ENCODE results near the gene TREX2.

Gene TREX2

DNA sequence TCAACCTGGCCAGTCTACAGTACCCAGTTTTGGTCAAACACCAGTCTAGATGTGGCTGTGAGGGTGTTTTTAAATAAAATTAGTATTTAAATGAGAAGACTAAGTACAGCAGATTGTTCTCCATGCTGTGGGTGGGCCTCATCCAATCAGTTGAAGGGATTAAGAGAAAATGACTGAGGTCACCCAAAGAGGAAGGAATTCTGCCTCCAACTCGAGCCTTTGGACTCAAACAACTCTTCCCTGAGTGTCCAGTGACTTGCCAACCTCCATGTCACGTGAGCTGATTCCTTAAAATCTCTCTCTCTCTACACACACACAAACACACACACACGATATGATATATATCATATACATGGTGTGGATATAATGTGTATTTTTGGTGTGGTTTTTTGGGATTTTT, 10.0 kb downstream of the TREX2 start:
- DNase-seq (ENCODE audit: low spot score), result no peak

DNA sequence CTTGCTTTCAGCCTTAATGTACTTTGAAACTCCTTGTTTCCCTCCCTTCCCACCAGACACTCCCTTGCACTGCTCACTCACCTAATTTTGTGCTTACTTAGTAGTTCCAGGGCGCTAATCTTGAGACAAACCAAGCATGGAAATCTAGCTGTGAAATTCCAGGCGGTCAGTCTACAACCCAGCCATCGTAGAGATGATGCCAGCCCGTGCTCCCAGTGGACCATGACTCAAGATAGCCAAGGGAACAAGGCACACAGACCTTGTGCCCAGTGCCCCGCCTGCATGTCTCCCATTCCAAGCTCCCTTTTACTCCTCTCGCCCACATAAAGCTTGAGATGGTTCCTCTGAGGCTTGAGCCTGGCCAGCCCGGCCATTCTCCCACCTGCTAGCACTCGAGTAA, 11.1 kb downstream of the TREX2 start:
- DNase-seq (ENCODE audit: low spot score), result no peak

DNA sequence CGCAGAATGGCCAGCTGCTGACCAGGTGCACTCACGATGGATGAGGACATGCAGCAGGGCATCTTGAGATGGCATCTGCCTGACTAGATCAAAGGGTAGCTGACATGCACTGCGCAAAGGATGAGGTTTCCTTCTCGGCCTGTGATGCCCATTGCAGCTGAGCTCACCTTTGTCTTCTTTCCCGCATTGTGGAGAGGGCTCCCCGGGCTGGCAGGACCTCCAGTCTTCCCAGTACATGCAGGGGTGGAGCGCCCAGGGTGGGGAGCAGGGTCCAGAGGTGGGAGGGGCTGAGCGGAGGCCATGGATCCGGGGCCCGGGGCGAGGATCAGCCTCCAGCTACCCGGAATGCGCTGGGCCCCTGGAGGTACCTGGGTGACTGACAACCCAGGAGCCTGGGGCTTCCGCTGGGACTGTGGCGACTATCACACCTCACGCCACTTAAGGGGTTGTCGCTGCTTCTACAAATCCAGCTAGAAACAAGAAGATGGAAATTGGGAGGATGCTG, 12.0 kb downstream of the TREX2 start:
- no peak for DNase-seq (ENCODE audit: low spot score)

DNA sequence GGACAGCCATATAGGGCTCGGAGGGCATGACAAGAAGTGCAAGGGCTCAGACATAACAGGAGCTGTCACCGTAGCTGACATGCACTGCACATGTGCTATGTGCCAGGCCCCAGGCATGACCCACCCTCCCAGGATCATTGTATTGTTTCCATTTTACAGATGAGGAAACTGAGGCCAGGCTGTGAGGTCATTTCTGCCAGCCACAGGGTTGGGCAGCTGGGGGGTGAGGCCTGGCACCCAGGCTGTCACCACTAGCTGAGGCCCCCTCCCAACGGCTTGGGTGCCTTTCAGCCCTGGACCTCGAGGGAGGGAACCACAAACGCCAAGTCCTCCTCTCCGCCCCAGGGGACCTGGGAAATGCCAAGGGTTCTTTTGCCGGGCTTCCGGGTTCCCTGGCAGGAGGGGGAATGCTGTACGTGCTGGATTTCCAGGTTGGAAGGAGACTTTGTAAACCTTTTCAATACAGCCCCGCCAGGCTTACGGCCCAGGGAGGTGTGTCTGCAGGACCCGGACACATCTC, 12.6 kb downstream of the TREX2 start:
- no peak for DNase-seq (ENCODE audit: low spot score)

DNA sequence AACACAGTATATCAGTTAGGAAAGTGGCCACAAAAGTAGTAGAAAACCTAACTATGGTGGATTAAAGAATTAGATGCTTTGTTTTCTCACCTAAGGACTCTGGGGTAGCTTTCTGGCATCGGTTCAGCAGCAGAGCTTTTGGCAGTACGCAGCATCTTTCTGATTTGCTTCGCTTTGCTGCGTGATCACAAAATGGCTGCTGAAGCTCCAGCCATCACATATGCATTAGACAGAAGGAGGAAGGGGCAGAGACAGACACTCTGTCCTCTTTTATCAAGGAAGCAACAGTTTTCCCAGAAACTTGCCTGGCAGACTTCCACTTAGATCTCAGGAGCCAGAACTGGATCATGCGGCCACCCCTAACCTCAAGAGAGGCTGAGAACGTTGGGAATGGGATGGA, 15.1 kb downstream of the TREX2 start:
- DNase-seq (ENCODE audit: low spot score), result no peak

DNA sequence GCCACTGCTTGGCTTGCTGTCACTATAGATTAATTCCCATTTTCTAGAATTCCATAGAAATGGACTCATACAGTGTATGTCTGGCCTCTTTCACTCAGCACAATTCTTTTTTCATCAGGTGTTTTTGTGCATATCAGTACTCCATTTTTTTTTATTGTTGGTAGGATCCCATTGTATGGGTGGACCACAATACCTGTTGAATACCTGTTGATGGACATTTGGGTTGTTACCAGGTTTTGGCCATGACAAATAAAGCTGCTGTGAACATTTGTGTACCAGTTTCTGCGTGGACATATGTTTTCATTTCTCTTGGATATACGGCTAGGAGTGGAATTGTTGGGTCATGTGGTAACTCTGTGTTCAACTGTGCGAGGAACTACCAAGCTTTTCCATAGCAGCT, 19.7 kb downstream of the TREX2 start:
- DNase-seq (ENCODE audit: low spot score), result no peak

DNA sequence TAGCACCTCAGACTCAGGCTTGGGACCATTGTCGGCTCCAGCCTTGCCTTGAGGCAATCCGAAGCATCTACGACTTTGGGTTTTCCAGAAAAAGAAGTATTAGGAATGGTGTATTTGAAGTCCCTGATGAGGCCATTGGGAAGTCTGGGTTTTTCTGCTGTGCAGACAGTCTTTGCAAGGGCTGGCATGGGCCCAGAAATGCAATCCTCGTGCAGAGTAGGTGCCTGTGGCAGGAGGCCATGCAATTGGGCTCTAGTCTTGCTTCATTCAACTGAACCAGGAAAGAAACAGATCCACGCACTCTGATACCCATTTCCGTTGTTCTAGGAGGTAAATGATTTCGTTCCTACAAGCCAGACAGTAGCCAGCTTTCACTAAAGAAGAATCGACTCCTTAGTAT, 22.2 kb downstream of the TREX2 start:
- no peak for DNase-seq (ENCODE audit: low spot score)

DNA sequence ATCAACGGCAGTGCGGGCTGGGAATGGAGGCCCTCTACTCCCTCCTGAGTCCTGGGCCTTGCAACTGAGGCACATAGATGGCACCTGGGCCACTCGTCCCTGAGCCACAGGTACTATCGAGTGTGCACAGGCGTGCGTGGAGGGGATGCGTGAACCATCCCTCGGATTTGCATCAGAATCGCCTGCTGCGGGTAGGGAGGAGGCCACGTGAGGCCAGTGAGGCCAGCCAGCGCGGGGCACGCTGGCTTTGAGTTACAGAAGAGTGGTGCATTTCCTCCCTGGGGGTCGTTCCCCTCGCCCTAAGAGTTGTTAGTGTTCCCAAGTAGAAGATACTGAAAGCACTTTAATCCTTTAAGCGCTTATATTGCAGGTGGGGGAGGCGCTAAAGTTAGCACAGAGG, 24.0 kb downstream of the TREX2 start:
- no peak for DNase-seq (ENCODE audit: low spot score)

DNA sequence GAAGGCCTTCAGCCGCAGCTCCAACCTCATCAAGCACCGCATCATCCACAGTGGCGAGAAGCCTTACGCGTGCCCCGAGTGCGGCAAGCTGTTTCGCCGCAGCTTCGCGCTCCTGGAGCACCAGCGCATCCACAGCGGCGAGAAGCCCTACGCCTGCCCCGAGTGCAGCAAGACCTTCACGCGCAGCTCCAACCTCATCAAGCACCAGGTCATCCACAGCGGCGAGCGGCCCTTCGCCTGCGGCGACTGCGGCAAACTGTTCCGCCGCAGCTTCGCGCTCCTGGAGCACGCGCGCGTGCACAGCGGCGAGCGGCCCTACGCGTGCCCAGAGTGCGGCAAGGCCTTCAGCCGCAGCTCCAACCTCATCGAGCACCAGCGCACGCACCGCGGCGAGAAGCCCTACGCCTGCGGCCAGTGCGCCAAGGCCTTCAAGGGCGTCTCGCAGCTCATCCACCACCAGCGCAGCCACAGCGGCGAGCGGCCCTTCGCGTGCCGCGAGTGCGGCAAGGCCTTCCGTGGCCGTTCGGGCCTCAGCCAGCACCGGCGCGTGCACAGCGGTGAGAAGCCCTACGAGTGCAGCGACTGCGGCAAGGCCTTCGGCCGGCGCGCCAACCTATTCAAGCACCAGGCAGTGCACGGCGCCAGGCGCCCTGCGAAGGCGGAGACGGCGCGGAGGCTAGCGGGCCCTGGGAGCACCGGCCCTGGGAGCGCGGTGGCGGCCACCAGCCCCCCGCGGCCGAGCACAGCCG, 24.8 kb downstream of the TREX2 start:
- DNase-seq (ENCODE audit: low spot score), result no peak

DNA sequence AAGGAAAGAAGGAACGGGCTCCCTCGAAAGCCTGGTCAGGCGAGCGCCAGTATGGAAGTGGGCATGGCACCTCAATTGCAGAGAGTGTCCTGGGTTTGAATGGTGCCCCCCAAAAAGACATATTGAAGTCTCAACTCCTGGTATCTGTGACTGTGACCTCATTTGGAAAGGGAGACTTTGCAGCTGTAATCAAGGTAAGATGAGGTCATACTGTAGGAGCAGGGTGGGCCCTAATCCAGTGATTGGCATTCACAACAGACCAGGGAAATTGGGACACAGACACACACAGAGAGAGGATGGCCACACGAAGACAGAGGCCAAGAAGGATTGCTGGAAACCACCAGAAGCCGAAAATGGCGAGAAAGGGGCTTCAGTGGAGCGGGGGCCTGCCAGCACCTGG, 28.2 kb downstream of the TREX2 start:
- DNase-seq (ENCODE audit: low spot score), result no peak

DNA sequence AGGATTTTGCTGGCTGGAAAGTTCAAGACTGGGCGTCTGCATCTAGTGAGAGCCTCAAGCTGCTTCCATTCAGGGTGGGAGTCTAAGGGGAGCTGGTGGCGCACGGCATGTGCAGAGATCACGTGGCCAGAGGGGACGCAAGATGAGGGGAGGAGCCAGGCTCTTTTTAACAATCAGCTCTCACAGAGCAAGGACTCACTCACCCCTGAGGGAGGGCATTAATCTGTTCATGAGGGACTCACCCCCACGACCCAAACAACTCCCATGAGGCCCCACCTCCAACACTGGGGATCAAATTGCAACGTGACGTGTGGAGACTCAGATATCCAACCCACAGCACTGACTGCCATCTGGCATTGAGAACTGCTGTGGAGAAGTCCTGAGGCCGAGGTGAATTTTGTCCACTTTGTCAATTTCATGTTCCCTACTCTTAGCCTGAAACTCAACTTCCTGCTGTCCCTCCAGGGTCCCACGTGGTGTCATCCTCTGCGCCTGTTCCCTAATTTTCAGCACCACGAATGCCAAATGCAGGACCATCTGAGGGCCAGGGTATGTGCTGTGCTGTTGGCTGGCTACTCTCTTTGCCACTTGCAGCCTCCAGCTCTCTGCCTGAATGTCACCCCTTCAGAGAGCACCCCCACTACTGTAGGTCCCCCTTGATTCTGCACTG, 28.9 kb downstream of the TREX2 start:
- DNase-seq (ENCODE audit: low spot score), result no peak

DNA sequence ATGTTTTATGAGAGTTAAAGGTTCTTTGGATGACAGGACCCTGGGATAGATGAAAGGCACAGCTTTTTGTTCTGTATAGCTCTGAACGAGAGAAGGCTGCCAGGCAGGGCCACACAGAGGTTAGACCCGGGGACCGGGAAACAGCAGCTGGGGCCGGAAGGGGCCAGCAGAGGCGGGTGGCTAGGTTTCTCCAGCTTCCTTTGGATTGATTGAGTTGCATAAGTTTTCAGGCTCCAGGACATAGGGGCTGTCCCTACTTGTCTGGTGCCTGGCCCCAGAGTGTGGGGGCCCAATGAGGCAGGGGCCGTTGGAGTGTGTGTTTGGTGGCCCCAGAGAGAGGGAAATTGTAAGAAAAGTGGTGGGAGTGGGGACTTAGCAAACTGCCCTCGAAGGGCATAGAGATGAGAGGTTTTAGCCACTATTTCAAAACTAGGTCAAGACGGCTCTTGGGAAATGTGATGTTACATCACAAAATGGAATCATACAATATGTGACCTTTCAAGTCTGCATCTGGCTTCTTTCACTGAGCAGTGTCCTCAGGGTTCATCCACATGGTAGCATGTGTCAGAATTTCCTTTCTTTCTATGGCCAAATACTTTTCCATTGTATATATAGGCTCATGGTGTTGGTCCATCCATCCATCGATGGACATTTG, 30.9 kb downstream of the TREX2 start:
- no peak for DNase-seq (ENCODE audit: low spot score)

DNA sequence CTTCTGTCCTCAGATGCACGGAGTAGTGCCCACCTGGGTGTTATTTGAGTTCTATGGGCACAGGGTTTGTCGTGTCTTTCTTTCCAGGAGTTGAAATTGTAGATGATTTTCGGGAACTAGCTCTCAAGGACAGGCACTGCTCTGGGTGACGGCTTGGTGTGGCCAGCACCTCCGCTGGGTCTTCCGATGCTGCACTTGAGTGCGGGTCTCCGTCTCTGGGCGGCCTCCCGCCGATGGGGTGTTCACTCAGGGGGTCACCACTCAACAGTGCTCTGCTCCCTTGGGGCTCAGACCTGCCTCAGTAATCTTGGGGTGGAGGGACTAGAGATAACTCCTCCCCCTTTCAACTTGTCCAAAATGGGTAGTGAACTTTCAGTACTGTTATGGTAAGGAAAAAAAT, 32.1 kb downstream of the TREX2 start:
- no peak for DNase-seq (ENCODE audit: low spot score)

DNA sequence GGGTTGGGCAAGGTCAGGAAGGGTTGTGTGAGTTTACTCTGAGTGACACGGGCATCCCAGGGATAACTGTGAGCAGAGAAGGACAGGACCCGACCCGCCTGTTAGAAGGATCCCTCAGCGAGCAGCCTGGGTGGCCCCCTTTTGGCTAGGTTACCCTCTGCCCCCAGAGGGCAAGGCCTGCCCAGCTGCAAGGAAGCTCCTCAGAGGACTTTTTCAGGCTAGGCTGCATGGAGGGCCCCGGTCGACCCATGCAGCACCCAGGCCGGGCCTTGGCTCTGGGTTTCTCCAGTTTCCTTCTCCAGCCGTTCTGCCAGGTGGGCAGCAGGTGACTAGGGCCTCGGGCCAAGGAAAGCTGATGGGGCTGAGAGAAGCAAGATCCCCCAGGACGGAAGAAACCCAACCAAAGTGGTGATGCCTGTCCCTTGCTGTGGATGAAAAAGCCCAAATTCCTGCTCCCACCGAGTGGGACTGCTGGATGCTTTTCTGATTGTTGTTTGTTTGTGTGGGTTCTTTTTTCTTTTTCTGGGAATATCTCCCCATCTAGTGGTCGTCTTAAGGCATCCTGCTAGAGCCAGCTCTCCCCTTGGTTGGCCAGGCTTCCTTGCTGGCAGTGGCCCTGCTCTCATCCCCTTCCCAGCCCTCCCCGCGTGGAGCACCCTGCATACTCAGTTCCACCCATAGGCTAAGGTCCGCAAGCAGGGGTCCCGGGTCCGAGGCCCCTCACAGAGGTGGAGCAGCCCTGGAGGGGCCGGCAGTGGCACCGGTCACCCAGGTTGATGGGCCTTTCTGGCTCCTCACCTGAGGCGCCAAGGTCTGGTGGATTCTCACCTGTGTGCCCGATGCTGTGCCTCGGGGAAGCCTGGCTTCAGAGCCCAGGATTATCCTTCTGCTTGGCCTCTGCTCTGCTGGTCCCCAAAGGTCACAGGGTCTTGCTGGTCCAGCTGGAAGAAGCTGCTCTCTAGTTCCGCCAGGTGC, 32.8 kb downstream of the TREX2 start:
- DNase-seq (ENCODE audit: low spot score), result no peak

DNA sequence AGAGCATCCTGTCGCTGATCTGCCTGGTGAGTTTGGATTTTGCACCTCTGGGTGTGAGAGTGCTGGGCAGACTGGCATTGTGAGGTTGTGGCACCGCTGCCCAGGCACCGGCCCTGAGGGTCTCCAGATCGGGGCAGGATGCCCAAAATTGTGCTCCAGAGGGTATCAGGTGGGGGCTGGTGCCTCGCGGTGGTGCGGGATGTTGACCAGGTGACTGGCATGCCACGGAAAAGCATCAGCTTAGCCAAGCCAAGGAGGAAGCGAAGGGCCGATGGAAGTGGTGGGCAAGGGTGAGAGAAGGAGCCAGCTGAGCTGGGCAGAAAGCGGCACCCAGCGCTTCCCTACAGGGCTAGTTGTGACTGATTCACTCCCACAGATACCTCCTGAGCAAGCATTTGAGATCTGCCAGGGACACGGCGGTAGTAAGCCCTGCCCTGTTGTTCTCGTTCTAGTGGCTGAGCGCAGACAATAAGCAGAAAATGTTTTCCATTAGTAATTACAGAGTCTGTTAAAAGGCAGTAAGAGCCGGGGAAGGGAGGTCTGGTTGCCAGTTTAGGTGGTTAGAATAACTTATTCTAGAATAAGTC, 33.8 kb downstream of the TREX2 start:
- no peak for DNase-seq (ENCODE audit: low spot score)

DNA sequence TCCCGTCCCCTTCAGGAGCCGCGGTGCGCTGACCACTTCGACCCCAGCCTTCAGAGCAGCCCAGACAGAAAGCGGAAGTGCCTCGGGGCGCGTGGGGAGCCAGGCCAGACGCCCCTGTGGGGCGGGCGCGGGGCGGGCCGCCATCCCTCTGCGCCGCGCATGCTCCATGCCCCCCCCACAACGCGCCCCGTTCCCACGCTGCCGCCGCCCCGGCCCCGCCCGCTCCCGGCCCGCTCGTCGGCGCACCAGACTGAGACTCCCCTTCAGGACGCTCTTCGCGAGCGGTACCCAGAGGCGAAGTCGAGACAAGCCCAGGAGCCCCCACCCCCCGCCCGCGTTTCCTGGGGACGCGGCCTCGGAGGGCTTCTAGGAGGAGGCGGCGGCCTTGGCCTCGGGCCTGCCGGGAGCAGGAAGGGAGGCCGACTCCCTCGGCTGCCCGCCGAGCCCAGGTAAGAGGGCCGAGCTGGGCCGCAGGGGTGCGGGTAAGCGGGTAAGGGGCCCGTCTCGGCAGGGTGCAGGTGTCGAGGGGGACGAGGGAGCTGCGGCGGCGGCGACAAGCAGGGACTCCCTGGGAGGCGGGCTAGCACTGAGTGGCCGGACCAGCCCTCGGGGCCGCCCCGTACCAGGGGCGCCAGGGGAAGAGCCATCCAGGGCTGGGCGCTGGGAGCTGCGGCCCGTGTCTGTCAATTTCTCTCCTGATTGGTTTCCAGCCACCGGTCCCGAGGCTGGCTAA, 34.4 kb downstream of the TREX2 start, which contains the start of gene ZFP92:
Gene ZFP92 (plus strand): TSS at position 218 of the 733 bp plus-strand sequence. CDS start 6,851 bp downstream, outside the sequence.
- no peak for DNase-seq (ENCODE audit: low spot score)

DNA sequence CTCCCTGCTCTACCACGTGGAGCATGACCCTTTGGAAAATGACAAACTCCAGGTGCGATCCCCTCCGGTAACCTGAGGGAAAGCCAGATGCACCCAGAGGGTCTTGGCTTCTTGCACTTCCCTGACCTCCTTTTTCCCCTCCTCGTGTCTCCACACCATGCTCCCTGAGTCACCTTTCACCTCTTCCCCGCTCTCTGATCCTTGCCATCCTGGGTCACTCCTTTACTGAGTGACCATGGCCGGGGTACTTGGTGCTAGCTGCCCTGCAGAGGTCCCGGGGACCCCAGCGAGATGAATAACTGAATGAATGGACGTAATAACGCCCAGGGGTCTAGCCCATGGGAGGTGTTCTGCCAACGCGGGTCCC, 35.0 kb downstream of the TREX2 start:
- no peak for DNase-seq (ENCODE audit: low spot score)

DNA sequence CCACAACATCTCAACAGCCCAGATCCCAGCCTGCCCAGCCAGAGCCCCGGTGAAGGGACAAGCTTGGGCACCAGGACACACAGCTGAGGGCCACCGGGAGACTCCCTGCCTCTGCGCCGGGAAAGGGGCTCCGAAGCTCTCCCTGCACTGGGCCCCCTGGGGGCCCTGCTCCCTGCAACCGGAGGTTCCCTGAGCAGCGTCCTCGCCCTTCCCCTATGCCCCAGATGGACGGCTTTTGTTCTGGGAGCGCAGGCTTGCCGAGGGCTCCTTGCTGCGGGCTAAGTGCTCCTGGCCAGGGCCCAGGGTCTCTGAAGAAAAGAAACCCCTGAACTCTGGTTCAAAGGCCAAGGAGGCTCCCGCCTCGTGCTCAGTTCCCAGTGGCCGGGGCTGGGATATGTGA, 35.5 kb downstream of the TREX2 start:
- DNase-seq (ENCODE audit: low spot score), result no peak

DNA sequence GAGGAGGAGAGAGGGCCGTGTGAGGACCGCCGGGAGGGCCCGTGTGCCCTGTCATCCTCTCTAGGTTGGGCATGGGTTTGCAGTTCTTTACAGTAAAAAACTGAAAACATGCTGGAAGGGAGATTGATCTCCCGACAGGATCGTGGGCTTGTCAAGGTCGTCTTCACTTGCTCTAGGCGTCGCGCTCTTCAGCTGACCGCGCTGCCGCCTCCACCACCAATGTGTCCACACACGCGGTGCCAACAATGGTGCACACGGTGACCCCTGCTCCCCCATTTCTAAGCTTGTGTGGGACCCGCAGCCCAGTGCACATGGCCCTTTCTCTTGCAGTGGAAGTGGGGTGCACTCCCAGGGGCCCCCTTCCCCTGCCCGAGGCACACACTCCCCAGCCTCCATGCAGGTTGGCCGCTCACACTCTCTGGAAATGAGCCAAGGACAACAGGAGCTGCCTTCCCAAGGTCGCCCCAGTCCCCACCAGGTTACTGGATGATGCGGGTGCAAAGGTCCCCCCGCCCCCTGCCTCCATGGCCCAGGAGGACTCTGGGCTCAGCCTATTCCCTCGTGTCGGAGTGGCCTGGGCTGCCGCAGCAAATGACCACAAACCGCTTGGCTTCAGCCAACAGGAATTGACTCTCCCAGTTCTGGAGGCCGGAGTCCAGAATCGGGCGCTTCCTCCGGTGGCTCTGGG, 36.3 kb downstream of the TREX2 start:
- DNase-seq (ENCODE audit: low spot score), result no peak

DNA sequence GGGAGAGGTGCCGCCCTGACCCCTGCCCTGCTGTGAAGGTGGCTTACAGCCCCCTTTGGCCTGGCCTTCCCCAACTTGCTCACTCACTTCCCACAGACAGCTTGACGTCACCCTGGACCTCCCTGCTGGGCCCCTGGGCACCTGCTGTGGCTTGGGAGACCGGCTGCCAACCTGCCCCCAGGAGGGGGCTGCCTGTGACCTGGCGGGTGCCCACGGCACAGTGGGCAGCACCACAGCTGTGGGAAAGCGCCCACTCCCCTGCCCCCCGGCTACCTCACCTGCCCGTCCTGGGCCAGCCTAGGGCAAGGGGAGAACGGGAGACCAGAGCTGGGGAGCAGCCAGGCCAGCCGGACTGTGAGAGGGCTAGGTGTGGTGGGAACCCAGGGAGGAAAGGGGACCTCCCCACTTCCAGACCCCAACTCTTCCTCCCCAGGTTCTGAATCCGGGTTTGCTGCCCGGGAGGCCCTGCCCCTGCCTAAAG, 36.9 kb downstream of the TREX2 start:
- no peak for DNase-seq (ENCODE audit: low spot score)

All from COLO829 (cell line).